SK-N-MC (cell line): ENCODE measurements around the gene CDC25B.

ENCODE experiments used
- DNase-seq: peaks from one replicate; pipeline ENCODE4 v3.0.0-alpha.2; 2011; ENCODE audit warnings: low read depth, low spot score
- H3K27ac ChIP-seq: fragments of 200-600 bp; sonication (generic); 2 replicates; pipeline ENCODE4 v1.5.1; 2016; ENCODE audit warnings: mixed run types
- H3K36me3 ChIP-seq: fragments of 200-600 bp; sonication (generic); 2 replicates; pipeline ENCODE4 v1.6.1; 2017; ENCODE audit warnings: antibody characterized with exemption, low read length, mixed read lengths; ENCODE audit not compliant: insufficient read depth
- H3K4me3 ChIP-seq: fragments of 200-600 bp; sonication (generic); 2 replicates; pipeline ENCODE4 v1.5.1; 2016
- H3K9ac ChIP-seq: fragments of 200-600 bp; sonication (generic); 2 replicates; pipeline ENCODE4 v1.8.0; 2017; ENCODE audit warnings: mixed run types, mixed read lengths; ENCODE audit not compliant: insufficient read length
- H3K9me3 ChIP-seq: fragments of 200-600 bp; sonication (generic); 2 replicates; pipeline ENCODE4 v1.6.1; 2017; ENCODE audit warnings: low read depth, mild to moderate bottlenecking, antibody characterized with exemption, low read length, moderate library complexity, mixed read lengths
- EZH2 ChIP-seq: fragments of 200-600 bp; sonication (generic); IDR thresholded peaks from one replicate; pipeline ENCODE4 v1.6.1; 2017; ENCODE audit warnings: antibody characterized with exemption
- FOXP2 ChIP-seq: optimal IDR thresholded peaks from 2 replicates; pipeline ENCODE3; 2011; ENCODE audit warnings: mild to moderate bottlenecking, moderate library complexity; ENCODE audit not compliant: insufficient read depth; ENCODE audit errors: extremely low read length, control extremely low read depth
- POLR2AphosphoS5 ChIP-seq: IDR thresholded peaks from 2 replicates; pipeline ENCODE4 v1.6.1; 2012; ENCODE audit warnings: mild to moderate bottlenecking, low read depth, low read length, borderline replicate concordance

CDC25B gene

GRCh38 chr20:3767427-3768341, 28.4 kb upstream of the CDC25B start, which contains the start of gene ADISSP:
TSS of gene ADISSP (minus strand) at chr20:3767753. CDS start at chr20:3760100, 7,653 bp downstream.
- H3K36me3 ChIP-seq, result no peaks in the 10 kb centered on the region
- H3K9ac ChIP-seq, result peak within 1 kb of the TSS; percentile 86
- no peaks in the 10 kb centered on the region for H3K9me3 ChIP-seq
- H3K27ac ChIP-seq, result peak within 1 kb of the TSS; percentile 61; the same call in 1 of the 2 replicates
- peak within 1 kb of the TSS; percentile 97 for H3K4me3 ChIP-seq
- TF ChIP-seq POLR2AphosphoS5 (peak; percentile 87), EZH2 (no peak), FOXP2 (no peak)
- no peak for DNase-seq

- peak overlapping the region; percentile 80 for H3K9ac ChIP-seq
- no peaks in the 10 kb centered on the region for H3K9me3 ChIP-seq
- TF ChIP-seq POLR2AphosphoS5 (no peak), FOXP2 (no peak), EZH2 (no peak)
- no peaks in the 10 kb centered on the region for H3K36me3 ChIP-seq
- H3K4me3 ChIP-seq, result peak overlapping the region; percentile 97
- H3K27ac ChIP-seq, result peak overlapping the region; percentile 61; the same call in 1 of the 2 replicates
- no peak for DNase-seq
Observed at GRCh38 chr20:3768342-3769130, 27.6 kb upstream of the CDC25B start.

- H3K27ac ChIP-seq, result no peak overlapping the region
Observed at GRCh38 chr20:3771552-3772058, 24.5 kb upstream of the CDC25B start.

GRCh38 chr20:3775457-3776108, 20.5 kb upstream of the CDC25B start:
- TF ChIP-seq FOXP2 (no peak), POLR2AphosphoS5 (no peak), EZH2 (no peak)
- no peak overlapping the region for H3K9ac ChIP-seq
- no peaks in the 10 kb centered on the region for H3K36me3 ChIP-seq
- H3K9me3 ChIP-seq, result no peaks in the 10 kb centered on the region
- H3K4me3 ChIP-seq, result no peak overlapping the region
- H3K27ac ChIP-seq, result no peak overlapping the region
- no peak for DNase-seq

More at GRCh38 chr20:3771552-3772058, 24.5 kb upstream of the CDC25B start:
- no peaks in the 10 kb centered on the region for H3K9me3 ChIP-seq
- H3K4me3 ChIP-seq, result no peak overlapping the region
- H3K36me3 ChIP-seq, result no peaks in the 10 kb centered on the region
- TF ChIP-seq FOXP2 (no peak), EZH2 (no peak), POLR2AphosphoS5 (no peak)
- no peak overlapping the region for H3K9ac ChIP-seq
- no peak for DNase-seq

- no peak for DNase-seq
Observed at GRCh38 chr20:3777381-3777715, 18.8 kb upstream of the CDC25B start.

GRCh38 chr20:3777716-3778629, 18.1 kb upstream of the CDC25B start:
- Histone ChIP-seq H3K9me3 (no peaks in the 10 kb centered on the region), H3K36me3 (no peaks in the 10 kb centered on the region), H3K4me3 (no peak overlapping the region), H3K9ac (no peak overlapping the region), H3K27ac (no peak overlapping the region)
- no peak for DNase-seq
- no peak for TF ChIP-seq FOXP2
- 0 out of 2 replicates have a peak, but pooled peaks have one; percentile 12 for TF ChIP-seq POLR2AphosphoS5

More at GRCh38 chr20:3777381-3777715, 18.8 kb upstream of the CDC25B start:
- H3K36me3 ChIP-seq, result no peaks in the 10 kb centered on the region
- H3K27ac ChIP-seq, result no peak overlapping the region
- TF ChIP-seq FOXP2 (no peak), POLR2AphosphoS5 (no peak), EZH2 (no peak)
- H3K9ac ChIP-seq, result no peak overlapping the region
- no peak overlapping the region for H3K4me3 ChIP-seq
- H3K9me3 ChIP-seq, result no peaks in the 10 kb centered on the region

- Histone ChIP-seq H3K27ac (no peak overlapping the region), H3K9ac (no peak overlapping the region), H3K36me3 (no peaks in the 10 kb centered on the region; the same call in 1 of the 2 replicates), H3K9me3 (no peaks in the 10 kb centered on the region), H3K4me3 (peak overlapping the region; percentile 21)
- TF ChIP-seq POLR2AphosphoS5 (no peak), FOXP2 (no peak), EZH2 (no peak)
- no peak for DNase-seq
Observed at GRCh38 chr20:3778976-3779375, 17.1 kb upstream of the CDC25B start.
